Colonic mucosa (tissue), 4 donors: ENCODE data around the gene C10orf88. TPM values are rescaled to one million over a fixed set of nuclear protein-coding genes. Genes with fewer than 3 reads are reported as not detected.

Experiments used
- DNase-seq: peaks from one replicate; pipeline ENCODE4 v3.0.0-alpha.2; 2020
- H3K27ac ChIP-seq: fragments of 200-600 bp; one replicate; pipeline ENCODE4 v1.8.0; 2021
- H3K27me3 ChIP-seq: fragments of 200-600 bp; one replicate; pipeline ENCODE4 v1.8.0; 2021
- H3K36me3 ChIP-seq: fragments of 200-600 bp; one replicate; pipeline ENCODE4 v1.8.0; 2021
- H3K4me1 ChIP-seq: fragments of 200-600 bp; one replicate; pipeline ENCODE4 v1.8.0; 2021; ENCODE audit warnings: mild to moderate bottlenecking
- H3K4me3 ChIP-seq: fragments of 200-600 bp; one replicate; pipeline ENCODE4 v1.8.0; 2021
- H3K9ac ChIP-seq, 2 donors: one replicate each; pipeline ENCODE4 v1.7.0; 2013; ENCODE audit warnings: control low read depth in 2 of 2, low read depth in 2 of 2, low read length in 2 of 2
- H3K9me3 ChIP-seq: fragments of 200-600 bp; one replicate; pipeline ENCODE4 v1.8.0; 2021
- intact Hi-C: fragments of 100-400 bp; cut with DNase I; formaldehyde crosslinking; loops from one replicate; pipeline ENCODE4 v1.14.1; 2022
- total RNA-seq, 2 donors: library from RNA; stranded (reverse); fragmentation: NEBNext Ultra II Directional in 1 of 2; extraction: Animal tissue kit (Norgen Biotek cat#: 25700) in 1 of 2; gene quantifications; one replicate each; pipeline ENCODE4 v1.2.1, GENCODE V29; 2021
- TF ChIP-seq, protein P1 (sequence below): fragments of 200-600 bp; IDR thresholded peaks from one replicate; pipeline ENCODE4 v1.8.0; 2022; ENCODE audit warnings: antibody characterized with exemption, mild to moderate bottlenecking
- donor health status: healthy.
- donor health status: DM: no; HTN: no; CAD: no.
- donor health status: DM: no; HTN: no; CAD: no.

C10orf88 gene
- total RNA-seq = 1 to 10 TPM; 6.3 to 6.8 TPM

DNA sequence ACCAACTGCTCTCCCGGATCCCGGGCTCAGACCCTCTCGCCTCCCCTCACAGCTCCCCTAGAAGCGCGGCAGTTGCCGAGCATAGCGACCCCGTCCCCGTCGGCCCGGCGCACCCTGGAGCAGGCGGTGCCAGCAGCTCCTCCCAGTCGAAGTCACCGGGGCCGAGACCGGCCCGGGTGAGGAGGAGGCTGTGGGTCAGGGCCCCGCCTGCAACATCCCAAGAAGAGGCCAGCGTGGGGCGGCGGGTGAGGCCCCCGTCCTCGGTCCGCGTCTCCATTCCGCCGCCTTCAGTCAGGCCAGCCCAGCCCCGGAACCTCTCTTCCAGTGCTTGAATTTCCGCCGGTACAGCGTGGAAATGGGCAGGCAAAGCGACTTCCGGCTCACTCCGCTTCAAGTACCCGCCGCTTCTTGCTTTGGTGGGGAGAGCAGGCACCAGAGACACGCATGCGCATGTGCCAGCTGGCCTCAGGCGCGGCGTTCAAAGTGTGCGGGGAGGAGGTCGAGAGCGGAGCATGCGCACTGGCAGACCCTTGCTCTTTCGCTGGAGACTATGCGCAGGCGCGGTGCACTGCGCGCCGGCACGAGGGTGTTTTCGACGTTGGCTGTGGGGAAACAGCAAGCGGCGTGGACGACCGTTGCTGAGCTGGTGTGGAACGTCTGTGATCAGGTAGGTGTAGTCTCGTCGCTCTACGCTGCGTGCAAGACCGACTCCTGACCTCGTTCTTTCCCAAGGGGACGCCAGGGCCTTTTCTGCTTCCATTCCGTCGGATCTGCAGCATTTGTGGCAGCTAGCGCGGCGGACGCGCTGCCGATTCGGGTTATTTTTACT, at the start of gene C10orf88:
Gene C10orf88, minus strand, starts transcription at position 326 of the 829 bp plus-strand sequence. Its CDS starts 49 bp downstream, at position 277.
- H3K9me3 ChIP-seq = no peaks in the 10 kb centered on the region

GRCh38 chr10:123001370-123001769, 47.3 kb upstream of the C10orf88 start:
- no peak for DNase-seq
- intact Hi-C loops = no loop called here
- no peak overlapping the region for H3K4me3 ChIP-seq
- TF ChIP-seq, protein P1, sequence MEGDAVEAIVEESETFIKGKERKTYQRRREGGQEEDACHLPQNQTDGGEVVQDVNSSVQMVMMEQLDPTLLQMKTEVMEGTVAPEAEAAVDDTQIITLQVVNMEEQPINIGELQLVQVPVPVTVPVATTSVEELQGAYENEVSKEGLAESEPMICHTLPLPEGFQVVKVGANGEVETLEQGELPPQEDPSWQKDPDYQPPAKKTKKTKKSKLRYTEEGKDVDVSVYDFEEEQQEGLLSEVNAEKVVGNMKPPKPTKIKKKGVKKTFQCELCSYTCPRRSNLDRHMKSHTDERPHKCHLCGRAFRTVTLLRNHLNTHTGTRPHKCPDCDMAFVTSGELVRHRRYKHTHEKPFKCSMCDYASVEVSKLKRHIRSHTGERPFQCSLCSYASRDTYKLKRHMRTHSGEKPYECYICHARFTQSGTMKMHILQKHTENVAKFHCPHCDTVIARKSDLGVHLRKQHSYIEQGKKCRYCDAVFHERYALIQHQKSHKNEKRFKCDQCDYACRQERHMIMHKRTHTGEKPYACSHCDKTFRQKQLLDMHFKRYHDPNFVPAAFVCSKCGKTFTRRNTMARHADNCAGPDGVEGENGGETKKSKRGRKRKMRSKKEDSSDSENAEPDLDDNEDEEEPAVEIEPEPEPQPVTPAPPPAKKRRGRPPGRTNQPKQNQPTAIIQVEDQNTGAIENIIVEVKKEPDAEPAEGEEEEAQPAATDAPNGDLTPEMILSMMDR = no peak
- H3K27me3 ChIP-seq = no peaks in the 10 kb centered on the region
- no peaks in the 10 kb centered on the region for H3K9me3 ChIP-seq
- peaks cover 7% of the 10 kb centered on the region for H3K4me1 ChIP-seq
- H3K9ac ChIP-seq = no peak overlapping the region
- no peak overlapping the region for H3K27ac ChIP-seq
- no peaks in the 10 kb centered on the region for H3K36me3 ChIP-seq

More for the DNA sequence above, at the start of gene C10orf88:
- peak; percentile 96 for DNase-seq
- Histone ChIP-seq H3K4me3 (peak within 1 kb of the TSS; percentile 85), H3K27ac (peak within 1 kb of the TSS; percentile 74), H3K36me3 (no peaks in the 10 kb centered on the region), H3K4me1 (peaks cover 6% of the 10 kb centered on the region), H3K27me3 (no peaks in the 10 kb centered on the region), H3K9ac (peak within 1 kb of the TSS; percentile 62 to 84)
- intact Hi-C loops = no loop called here
- TF ChIP-seq, protein P1 = no peak

- Histone ChIP-seq H3K36me3 (no peaks in the 10 kb centered on the region), H3K4me3 (no peak overlapping the region), H3K4me1 (peaks cover 7% of the 10 kb centered on the region), H3K27ac (no peak overlapping the region), H3K9ac (no peak overlapping the region), H3K9me3 (no peaks in the 10 kb centered on the region), H3K27me3 (no peaks in the 10 kb centered on the region)
- intact Hi-C loops = no loop called here
- DNase-seq = no peak
- TF ChIP-seq, protein P1 = no peak
These were observed 46.1 kb upstream of the C10orf88 start for GRCh38 chr10:123000155-123000554.

DNA sequence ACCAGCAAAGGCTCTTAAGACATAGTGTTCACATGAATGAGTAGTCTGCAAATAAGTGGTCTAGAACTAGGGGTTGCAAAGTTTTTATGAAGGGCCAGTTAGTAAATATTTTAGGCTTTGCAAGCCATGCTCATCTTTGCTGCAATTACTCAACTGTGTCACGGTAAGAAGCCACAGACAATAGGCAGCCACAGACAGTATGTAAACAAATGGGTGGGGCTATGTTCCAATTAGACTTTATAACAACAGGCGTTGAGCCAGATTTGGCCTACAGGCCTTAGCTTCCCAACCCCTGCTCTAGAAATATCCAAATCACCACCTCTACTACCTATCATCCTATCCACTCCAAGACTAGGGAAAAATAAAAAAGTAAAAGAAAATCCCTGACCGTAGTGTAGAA, 45.3 kb upstream of the C10orf88 start:
- Histone ChIP-seq H3K27ac (no peak overlapping the region), H3K36me3 (no peaks in the 10 kb centered on the region), H3K4me1 (peaks cover 7% of the 10 kb centered on the region), H3K4me3 (no peak overlapping the region), H3K9ac (no peak overlapping the region), H3K9me3 (no peaks in the 10 kb centered on the region), H3K27me3 (no peaks in the 10 kb centered on the region)
- TF ChIP-seq, protein P1 = no peak
- intact Hi-C loops = no loop called here
- no peak for DNase-seq

DNA sequence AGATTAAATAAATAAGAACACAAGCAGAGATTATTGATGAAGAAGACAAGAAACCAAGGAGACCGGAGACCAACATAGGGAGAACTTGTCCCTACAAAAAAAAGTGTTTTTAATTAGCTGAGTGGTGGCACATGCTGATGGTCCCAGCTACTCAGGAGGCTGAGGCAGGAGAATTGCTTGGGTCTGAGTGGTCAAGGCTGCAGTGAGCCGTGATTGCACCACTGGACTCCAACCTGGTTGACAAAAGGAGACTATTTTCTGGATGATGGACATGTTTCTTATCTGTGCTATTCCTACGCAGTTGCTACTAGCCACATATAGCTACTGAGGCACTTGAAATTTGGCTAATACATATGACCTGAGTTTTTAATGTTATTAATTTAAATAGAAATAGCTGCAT, 44.9 kb upstream of the C10orf88 start:
- Histone ChIP-seq H3K4me1 (peaks cover 7% of the 10 kb centered on the region), H3K27ac (no peak overlapping the region), H3K9ac (no peak overlapping the region), H3K36me3 (peaks cover under 1% of the 10 kb centered on the region), H3K9me3 (no peaks in the 10 kb centered on the region), H3K4me3 (no peak overlapping the region), H3K27me3 (no peaks in the 10 kb centered on the region)
- DNase-seq = no peak
- intact Hi-C loops = no loop called here
- TF ChIP-seq, protein P1 = no peak
